Measurements from ENCODE around the gene HDAC11. TPM values are rescaled to one million over a fixed set of nuclear protein-coding genes. Genes with fewer than 3 reads are reported as not detected.
A peak's percentile ranks its signal among the peaks of the same experiment; 100 is the strongest.

Gene HDAC11
- total and polyA plus RNA-seq, 9 of the 15 experiments (the other 6 are each of a cell fraction or from before 2014, with no cell fraction given) = 0.60 to 6.0 (median 4.5) TPM

DNA sequence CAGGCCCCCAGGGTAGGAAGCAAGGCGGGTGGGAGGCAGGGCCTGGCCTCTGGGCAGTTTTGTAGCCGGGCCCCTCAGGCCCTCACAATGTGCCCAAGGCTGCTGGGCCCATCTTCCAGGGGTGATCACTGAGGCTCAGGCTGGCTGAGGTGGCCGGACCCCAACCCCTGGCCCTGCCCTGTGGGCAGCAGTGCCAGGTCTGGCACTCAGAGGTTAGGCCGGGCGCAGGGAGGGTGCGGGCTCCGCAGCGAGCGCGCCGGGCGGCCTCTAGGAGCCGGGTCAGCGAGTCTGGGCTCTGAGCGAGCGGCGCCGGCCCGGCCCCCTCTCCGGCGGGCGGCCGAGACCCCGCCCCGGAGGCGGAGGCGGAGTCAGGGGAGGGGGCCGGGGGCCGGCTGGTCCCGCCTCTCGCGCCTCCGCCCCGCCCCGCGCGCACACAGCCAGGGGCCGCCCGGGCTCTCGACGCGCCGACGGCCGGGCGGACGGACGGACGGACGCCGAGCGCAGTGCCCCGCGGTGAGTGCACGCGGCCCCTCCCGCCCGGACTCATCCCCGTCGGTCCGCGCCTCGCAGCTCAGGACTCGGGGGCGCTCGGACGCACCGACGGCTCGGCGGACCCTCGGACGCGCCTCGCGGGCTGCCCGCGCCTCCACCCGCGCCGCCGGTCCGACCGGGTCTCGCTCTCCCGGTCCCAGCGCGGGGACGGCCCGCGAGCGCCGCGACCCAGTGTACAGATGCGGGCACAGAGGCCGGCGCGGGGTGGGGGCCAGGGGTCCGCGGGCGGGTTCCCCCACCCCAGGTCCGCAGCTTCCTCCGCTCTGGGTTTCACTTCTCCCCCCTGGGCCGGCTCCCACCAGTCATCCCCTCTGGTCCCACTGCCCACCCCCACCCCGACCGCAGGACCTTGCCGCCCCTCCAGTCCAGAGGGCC lies 68.9 kb downstream of the HDAC11 start, which contains the start of gene FBLN2:
Gene FBLN2, plus strand, starts transcription at position 430 of the 927 bp plus-strand sequence. CDS start 21,231 bp downstream, outside the sequence.
- Histone ChIP-seq H3K4me3 (no peak within 1 kb of the TSS), H3K27me3 (ENCODE audit: control insufficient read depth in 2 of 2, insufficient read depth in 2 of 2, low read length in 2 of 2) (peaks cover 9 to 46% of the 10 kb centered on the region in 2 experiments; a peak in 3 of 5 replicates), H3K9me3 (replicated peaks; ENCODE audit: control insufficient read depth, insufficient read depth, low read depth, low read length) (no peaks in the 10 kb centered on the region), H3K9me1 (ENCODE audit: control insufficient read depth, insufficient read depth, low read length) (peaks cover 3% of the 10 kb centered on the region), H3K4me1 (replicated peaks in 1 of 2; ENCODE audit: control insufficient read depth in 2 of 2, insufficient read depth in 2 of 2, low read length in 2 of 2) (peaks cover 19 to 45% of the 10 kb centered on the region in 2 experiments; a peak in 4 of 5 replicates), H3K9ac (ENCODE audit: insufficient read depth in 1 of 2, low read depth in 2 of 2, low read length in 2 of 2) (peak within 1 kb of the TSS in 1 of 2 experiments; percentile 50; a peak in 2 of 4 replicates), H3K27ac (ENCODE audit: extremely low read depth, low read depth, low read length) (no peak within 1 kb of the TSS), H3K4me2 (ENCODE audit: insufficient read depth, low read length) (no peak within 1 kb of the TSS), H3K36me3 (ENCODE audit: control insufficient read depth, insufficient read depth, low read length) (no peaks in the 10 kb centered on the region), H4K20me1 (replicated peaks; ENCODE audit: control insufficient read depth, insufficient read depth, low read length) (peaks cover 35% of the 10 kb centered on the region), H3K79me2 (ENCODE audit: control insufficient read depth, insufficient read depth, low read length) (no peaks in the 10 kb centered on the region), H2AFZ (ENCODE audit: low read depth, low read length) (peak within 1 kb of the TSS; percentile 41; the same call in 1 of the 2 replicates)
- ChIA-PET POLR2A (interaction anchor here (0.6 to 0.9 kb wide), 2 partner anchors 10 to 160 kb away, joined by 3 read pairs; no protein-coding TSS in a partner anchor), CTCF (ENCODE audit: low intra/inter-chr PET ratio) (interaction anchor here (1.5 kb wide), 1 partner anchor 101 kb away, joined by 4 read pairs; no protein-coding TSS in a partner anchor)
- peak; percentile 88 for ATAC-seq
- in situ Hi-C loops (cut with MboI) = no loop called here
- peak; percentile 70 to 100 (median 96) for DNase-seq (ENCODE audit: extremely low read depth in 1 of 4, low spot score in 3 of 4)
- FAIRE-seq = no peak
- no TSS peak for BruUV-seq (replicated peaks)
- intact Hi-C loops (cut with micrococcal nuclease) = no loop called here
- 28% methylated on average over 42 of the region's 107 CpGs for WGBS (ENCODE audit: insufficient coverage, low coverage, missing lambda C conversion rate)
- TF ChIP-seq, protein P1, sequence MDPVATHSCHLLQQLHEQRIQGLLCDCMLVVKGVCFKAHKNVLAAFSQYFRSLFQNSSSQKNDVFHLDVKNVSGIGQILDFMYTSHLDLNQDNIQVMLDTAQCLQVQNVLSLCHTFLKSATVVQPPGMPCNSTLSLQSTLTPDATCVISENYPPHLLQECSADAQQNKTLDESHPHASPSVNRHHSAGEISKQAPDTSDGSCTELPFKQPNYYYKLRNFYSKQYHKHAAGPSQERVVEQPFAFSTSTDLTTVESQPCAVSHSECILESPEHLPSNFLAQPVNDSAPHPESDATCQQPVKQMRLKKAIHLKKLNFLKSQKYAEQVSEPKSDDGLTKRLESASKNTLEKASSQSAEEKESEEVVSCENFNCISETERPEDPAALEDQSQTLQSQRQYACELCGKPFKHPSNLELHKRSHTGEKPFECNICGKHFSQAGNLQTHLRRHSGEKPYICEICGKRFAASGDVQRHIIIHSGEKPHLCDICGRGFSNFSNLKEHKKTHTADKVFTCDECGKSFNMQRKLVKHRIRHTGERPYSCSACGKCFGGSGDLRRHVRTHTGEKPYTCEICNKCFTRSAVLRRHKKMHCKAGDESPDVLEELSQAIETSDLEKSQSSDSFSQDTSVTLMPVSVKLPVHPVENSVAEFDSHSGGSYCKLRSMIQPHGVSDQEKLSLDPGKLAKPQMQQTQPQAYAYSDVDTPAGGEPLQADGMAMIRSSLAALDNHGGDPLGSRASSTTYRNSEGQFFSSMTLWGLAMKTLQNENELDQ (CRISPR knock-in tag; IDR thresholded peaks at IDR 0.05; ENCODE audit: borderline replicate concordance) = no peak
- TF ChIP-seq, protein P2, sequence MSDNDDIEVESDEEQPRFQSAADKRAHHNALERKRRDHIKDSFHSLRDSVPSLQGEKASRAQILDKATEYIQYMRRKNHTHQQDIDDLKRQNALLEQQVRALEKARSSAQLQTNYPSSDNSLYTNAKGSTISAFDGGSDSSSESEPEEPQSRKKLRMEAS (CRISPR knock-in tag; IDR thresholded peaks at IDR 0.05) = no peak
- 0 out of 2 replicates have a peak, but pooled peaks have one; percentile 27 for TF ChIP-seq GATAD2B (IDR thresholded peaks at IDR 0.05; ENCODE audit: borderline replicate concordance)
- TF ChIP-seq, protein P3, sequence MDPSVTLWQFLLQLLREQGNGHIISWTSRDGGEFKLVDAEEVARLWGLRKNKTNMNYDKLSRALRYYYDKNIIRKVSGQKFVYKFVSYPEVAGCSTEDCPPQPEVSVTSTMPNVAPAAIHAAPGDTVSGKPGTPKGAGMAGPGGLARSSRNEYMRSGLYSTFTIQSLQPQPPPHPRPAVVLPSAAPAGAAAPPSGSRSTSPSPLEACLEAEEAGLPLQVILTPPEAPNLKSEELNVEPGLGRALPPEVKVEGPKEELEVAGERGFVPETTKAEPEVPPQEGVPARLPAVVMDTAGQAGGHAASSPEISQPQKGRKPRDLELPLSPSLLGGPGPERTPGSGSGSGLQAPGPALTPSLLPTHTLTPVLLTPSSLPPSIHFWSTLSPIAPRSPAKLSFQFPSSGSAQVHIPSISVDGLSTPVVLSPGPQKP (CRISPR knock-in tag; IDR thresholded peaks at IDR 0.05) = 0 out of 2 replicates have a peak, but pooled peaks have one; percentile 15
- 0 out of 2 replicates have a peak, but pooled peaks have one; percentile 32 for TF ChIP-seq RBFOX2 (IDR thresholded peaks at IDR 0.05; ENCODE audit: low read depth, low read length)
- TF ChIP-seq ZBTB7A (IDR thresholded peaks at IDR 0.05; ENCODE audit: borderline replicate concordance, control insufficient read depth, low read depth, low read length) = peak; percentile 78; the same call in 1 of the 2 replicates
- TF ChIP-seq, protein P4, sequence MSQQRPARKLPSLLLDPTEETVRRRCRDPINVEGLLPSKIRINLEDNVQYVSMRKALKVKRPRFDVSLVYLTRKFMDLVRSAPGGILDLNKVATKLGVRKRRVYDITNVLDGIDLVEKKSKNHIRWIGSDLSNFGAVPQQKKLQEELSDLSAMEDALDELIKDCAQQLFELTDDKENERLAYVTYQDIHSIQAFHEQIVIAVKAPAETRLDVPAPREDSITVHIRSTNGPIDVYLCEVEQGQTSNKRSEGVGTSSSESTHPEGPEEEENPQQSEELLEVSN (IDR thresholded peaks at IDR 0.05; ENCODE audit: borderline replicate concordance in 1 of 2, extremely low read depth in 1 of 2, insufficient read depth in 1 of 2, insufficient read length in 1 of 2, low read depth in 1 of 2, low read length in 1 of 2, poor library complexity in 1 of 2, severe bottlenecking in 1 of 2) = peak; percentile 54 to 89
- TF ChIP-seq CXXC5 (CRISPR knock-in tag; IDR thresholded peaks at IDR 0.05) = peak; percentile 68
- no peak for TF ChIP-seq PML (IDR thresholded peaks at IDR 0.05; ENCODE audit: low read length)
- 0 out of 2 replicates have a peak, but pooled peaks have one; percentile 27 for TF ChIP-seq RBM14 (IDR thresholded peaks at IDR 0.05; ENCODE audit: borderline replicate concordance, insufficient read depth, low read depth, low read length)
- TF ChIP-seq L3MBTL2 (IDR thresholded peaks at IDR 0.05) = 0 out of 2 replicates have a peak, but pooled peaks have one; percentile 15
- TF ChIP-seq, protein P5, sequence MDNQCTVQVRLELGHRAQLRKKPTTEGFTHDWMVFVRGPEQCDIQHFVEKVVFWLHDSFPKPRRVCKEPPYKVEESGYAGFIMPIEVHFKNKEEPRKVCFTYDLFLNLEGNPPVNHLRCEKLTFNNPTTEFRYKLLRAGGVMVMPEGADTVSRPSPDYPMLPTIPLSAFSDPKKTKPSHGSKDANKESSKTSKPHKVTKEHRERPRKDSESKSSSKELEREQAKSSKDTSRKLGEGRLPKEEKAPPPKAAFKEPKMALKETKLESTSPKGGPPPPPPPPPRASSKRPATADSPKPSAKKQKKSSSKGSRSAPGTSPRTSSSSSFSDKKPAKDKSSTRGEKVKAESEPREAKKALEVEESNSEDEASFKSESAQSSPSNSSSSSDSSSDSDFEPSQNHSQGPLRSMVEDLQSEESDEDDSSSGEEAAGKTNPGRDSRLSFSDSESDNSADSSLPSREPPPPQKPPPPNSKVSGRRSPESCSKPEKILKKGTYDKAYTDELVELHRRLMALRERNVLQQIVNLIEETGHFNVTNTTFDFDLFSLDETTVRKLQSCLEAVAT (IDR thresholded peaks at IDR 0.05) = no peak

Data from K562 (cell line).